Ascending aorta (tissue), 2 donors: ENCODE results near the gene STK33. TPM values are rescaled to one million over a fixed set of nuclear protein-coding genes. Genes with fewer than 3 reads are reported as not detected.

Source experiments
- DNase-seq, 2 donors: peaks; one replicate each; pipeline ENCODE4 v3.0.0-alpha.2; 2019; ENCODE audit warnings: low spot score in 2 of 2
- H3K27ac ChIP-seq, 2 donors: fragments of 200-600 bp; sonication (generic); one replicate each; pipeline ENCODE4 v1.5.1; 2016 to 2017; ENCODE audit warnings: mild to moderate bottlenecking in 1 of 2
- H3K27me3 ChIP-seq: fragments of 200-600 bp; sonication (generic); one replicate; pipeline ENCODE4 v1.5.1; 2017
- H3K36me3 ChIP-seq, 2 donors: fragments of 200-600 bp; sonication (generic); one replicate each; pipeline ENCODE4 v1.5.1; 2016
- H3K4me1 ChIP-seq, 2 donors: fragments of 200-600 bp; sonication (generic); one replicate each; pipeline ENCODE4 v1.5.1; 2016 to 2017; ENCODE audit warnings: mild to moderate bottlenecking in 1 of 2
- H3K4me3 ChIP-seq, 2 donors: fragments of 200-600 bp; sonication (generic); one replicate each; pipeline ENCODE4 v1.5.1; 2016 to 2017; ENCODE audit warnings: mild to moderate bottlenecking in 1 of 2
- H3K9me3 ChIP-seq, 2 donors: fragments of 200-600 bp; sonication (generic); one replicate each; pipeline ENCODE4 v1.5.1; 2016
- intact Hi-C: fragments of 100-400 bp; cut with DNase I; formaldehyde crosslinking; loops from one replicate; pipeline ENCODE4 v1.15.1; 2023
- total RNA-seq: library from RNA; depleted of rRNA; stranded (reverse); fragments of >200 nt; gene quantifications from one replicate; pipeline ENCODE4 v1.1.0, GENCODE V29; 2016
- TF ChIP-seq, protein P1 (sequence below), 3 experiments: fragments of 200-600 bp in 2 of 3; fragments of 450-650 bp in 1 of 3; sonication (generic) in 2 of 3; IDR thresholded peaks; one replicate each; pipeline ENCODE4 v1.5.1; 2016 to 2019; ENCODE audit warnings: antibody characterized with exemption in 3 of 3, mild to moderate bottlenecking in 1 of 3, moderate library complexity in 1 of 3

Gene STK33
- total RNA-seq, 1 donor from 2014 or later, result not detected

DNA sequence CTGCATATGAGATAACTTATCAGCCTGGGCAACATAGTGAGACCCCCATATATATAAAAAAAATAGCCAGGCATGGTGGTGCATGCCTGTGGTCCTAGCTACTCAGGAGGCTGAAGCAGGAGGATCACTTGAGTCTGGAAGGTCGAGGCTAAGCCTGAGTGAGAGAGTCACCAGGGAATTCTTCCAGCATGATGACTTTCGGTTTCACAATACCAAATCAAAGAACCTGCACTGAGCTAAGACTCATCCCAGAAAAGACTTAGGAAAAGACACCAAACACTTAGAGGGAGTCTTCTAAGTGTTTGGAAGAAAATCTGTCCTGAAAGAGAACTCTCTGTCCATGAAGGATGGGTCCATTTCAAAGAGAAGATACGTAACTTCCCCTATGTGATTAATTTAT is 12.7 kb downstream of the STK33 start:
- Histone ChIP-seq H3K4me3 (no peak overlapping the region), H3K36me3 (no peaks in the 10 kb centered on the region), H3K9me3 (peaks cover 0 to 3% of the 10 kb centered on the region in 2 donors), H3K4me1 (no peaks in the 10 kb centered on the region), H3K27ac (no peak overlapping the region), H3K27me3 (no peaks in the 10 kb centered on the region)
- DNase-seq, result no peak
- intact Hi-C loops, result no loop called here
- TF ChIP-seq, protein P1, sequence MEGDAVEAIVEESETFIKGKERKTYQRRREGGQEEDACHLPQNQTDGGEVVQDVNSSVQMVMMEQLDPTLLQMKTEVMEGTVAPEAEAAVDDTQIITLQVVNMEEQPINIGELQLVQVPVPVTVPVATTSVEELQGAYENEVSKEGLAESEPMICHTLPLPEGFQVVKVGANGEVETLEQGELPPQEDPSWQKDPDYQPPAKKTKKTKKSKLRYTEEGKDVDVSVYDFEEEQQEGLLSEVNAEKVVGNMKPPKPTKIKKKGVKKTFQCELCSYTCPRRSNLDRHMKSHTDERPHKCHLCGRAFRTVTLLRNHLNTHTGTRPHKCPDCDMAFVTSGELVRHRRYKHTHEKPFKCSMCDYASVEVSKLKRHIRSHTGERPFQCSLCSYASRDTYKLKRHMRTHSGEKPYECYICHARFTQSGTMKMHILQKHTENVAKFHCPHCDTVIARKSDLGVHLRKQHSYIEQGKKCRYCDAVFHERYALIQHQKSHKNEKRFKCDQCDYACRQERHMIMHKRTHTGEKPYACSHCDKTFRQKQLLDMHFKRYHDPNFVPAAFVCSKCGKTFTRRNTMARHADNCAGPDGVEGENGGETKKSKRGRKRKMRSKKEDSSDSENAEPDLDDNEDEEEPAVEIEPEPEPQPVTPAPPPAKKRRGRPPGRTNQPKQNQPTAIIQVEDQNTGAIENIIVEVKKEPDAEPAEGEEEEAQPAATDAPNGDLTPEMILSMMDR (IDR thresholded peaks at IDR 0.05), result no peak

DNA sequence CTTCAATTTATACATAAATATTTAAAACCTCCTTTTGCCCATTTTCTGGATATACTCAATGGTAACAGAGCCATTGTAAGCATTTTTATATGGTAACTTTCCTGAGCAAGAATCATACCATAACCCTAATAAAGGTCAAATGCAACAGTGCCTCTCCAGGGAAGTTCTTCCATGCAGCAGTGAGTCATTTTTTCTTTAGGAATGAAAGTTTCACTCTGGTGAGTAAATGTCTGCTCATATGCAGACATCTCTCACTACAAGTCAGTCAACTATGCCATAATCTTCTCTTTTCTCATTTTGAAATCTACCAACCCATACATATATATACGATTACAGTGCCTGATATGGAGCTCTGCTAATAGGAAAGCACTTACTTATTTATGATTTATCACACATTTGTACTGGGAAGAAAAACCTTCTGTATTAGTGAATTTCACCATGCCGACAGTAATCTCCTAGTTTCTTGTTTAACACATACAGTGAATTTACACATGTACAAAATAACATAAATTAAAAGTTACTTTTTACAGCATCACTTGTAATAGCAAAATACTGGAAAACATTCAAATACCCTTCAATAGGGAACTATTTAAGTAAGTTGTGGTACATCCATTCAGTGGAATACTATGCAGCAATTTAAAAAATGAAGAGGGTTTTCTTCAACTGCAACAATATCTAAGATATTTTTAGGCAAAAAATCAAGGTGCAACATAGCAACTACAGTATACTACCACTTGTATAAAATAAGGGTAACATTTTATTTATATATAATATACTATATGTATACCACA is 16.0 kb downstream of the STK33 start:
- H3K27me3 ChIP-seq, result no peaks in the 10 kb centered on the region
- intact Hi-C loops, result no loop called here
- H3K27ac ChIP-seq, result no peak overlapping the region
- H3K4me3 ChIP-seq, result no peak overlapping the region
- H3K36me3 ChIP-seq, result no peaks in the 10 kb centered on the region
- peaks cover 0 to 3% of the 10 kb centered on the region in 2 donors for H3K9me3 ChIP-seq
- no peaks in the 10 kb centered on the region for H3K4me1 ChIP-seq
- no peak for DNase-seq
- TF ChIP-seq, protein P1 (IDR thresholded peaks at IDR 0.05), result no peak

DNA sequence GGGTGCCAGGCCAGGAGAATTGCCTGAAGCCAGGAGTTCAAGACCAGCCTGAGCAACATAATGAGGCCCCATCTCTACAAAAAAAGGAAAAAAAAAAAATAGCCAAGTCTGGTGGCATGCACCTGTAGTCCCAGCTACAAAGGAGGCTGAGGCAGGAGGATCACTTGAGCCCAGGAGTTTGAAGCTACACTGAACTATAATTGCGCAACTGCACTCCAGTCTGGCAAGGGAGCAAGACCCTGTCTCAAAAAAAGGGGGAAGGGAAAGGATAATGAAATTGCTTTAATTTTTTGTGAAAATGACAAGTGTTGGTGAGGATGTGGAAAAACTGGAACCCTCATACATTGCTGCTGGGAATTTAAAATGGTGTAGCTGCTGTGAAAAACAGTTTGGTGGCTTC is 19.2 kb downstream of the STK33 start:
- DNase-seq, result no peak
- H3K4me3 ChIP-seq, result no peak overlapping the region
- TF ChIP-seq, protein P1 (IDR thresholded peaks at IDR 0.05), result no peak
- no peaks in the 10 kb centered on the region for H3K27me3 ChIP-seq
- no peaks in the 10 kb centered on the region for H3K4me1 ChIP-seq
- H3K9me3 ChIP-seq, result peaks cover 0 to 3% of the 10 kb centered on the region in 2 donors
- intact Hi-C loops, result no loop called here
- no peaks in the 10 kb centered on the region for H3K36me3 ChIP-seq
- no peak overlapping the region for H3K27ac ChIP-seq

DNA sequence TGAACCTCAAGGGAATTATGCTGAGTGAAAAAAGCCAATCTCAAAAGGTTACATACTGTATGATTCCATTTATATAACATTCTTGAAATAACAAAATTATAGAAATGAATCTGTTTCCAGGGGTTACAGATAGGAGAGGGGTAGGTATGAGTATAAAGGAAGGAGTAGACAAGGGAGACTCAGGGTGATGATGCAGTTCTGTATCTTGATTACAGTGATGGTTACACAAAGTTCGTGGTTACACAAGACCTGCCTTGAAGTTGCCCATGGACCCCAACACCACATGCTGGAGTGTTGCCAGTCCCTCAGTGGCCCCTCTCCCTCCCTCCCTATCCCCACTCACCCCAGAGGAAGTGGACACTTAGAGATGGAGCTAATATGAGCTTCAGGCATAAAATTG is 20.3 kb downstream of the STK33 start:
- Histone ChIP-seq H3K4me1 (no peaks in the 10 kb centered on the region), H3K27me3 (no peaks in the 10 kb centered on the region), H3K27ac (no peak overlapping the region), H3K4me3 (no peak overlapping the region), H3K36me3 (no peaks in the 10 kb centered on the region), H3K9me3 (peaks cover 0 to 3% of the 10 kb centered on the region in 2 donors)
- DNase-seq, result no peak
- intact Hi-C loops, result no loop called here
- TF ChIP-seq, protein P1 (IDR thresholded peaks at IDR 0.05), result no peak

DNA sequence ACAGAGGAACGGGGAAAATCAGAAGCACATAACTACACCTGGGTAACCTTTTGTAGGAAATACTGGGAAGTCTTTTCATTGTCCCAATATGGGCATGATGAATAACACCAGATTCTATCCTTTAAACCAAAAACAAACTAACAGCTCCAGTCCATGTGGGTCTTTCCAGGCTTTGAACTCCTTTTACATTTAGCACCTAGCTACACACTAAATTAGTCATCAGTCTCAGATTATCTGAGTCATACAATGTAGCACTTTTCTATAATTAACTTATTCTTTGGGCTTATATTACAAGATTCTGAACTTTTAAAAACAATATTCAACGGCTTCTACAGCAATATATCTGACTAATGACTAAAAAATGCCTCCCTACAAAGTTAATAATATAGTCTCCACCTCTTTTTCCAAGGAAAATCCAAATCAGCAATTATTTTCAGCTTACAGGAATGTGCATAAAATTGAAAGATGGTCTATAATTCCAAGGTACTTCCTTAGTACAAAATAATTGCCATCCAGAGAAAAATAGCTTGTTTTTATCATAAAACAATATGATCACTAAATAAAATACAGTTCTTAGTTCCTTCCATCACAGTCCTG is 26.3 kb downstream of the STK33 start:
- TF ChIP-seq, protein P1 (IDR thresholded peaks at IDR 0.05), result no peak
- DNase-seq, result no peak
- H3K9me3 ChIP-seq, result no peaks in the 10 kb centered on the region
- intact Hi-C loops, result no loop called here
- H3K4me3 ChIP-seq, result no peak overlapping the region
- no peaks in the 10 kb centered on the region for H3K36me3 ChIP-seq
- H3K27me3 ChIP-seq, result no peaks in the 10 kb centered on the region
- no peak overlapping the region for H3K27ac ChIP-seq
- H3K4me1 ChIP-seq, result no peaks in the 10 kb centered on the region
